Measurements from ENCODE around the gene ELMOD1. TPM values are rescaled to one million over a fixed set of nuclear protein-coding genes. Genes with fewer than 3 reads are reported as not detected.

Gene ELMOD1
- total RNA-seq, 1 donor from 2014 or later: not detected

- no peak for TF ChIP-seq CTCF (IDR thresholded peaks at IDR 0.05)
- intact Hi-C loops (cut with micrococcal nuclease): no loop called here
- ATAC-seq (ENCODE audit: low read depth): no peak
- no peak overlapping the region for H3K4me3 Mint-ChIP-seq
- no peak overlapping the region for H3K27ac Mint-ChIP-seq
- ChIA-PET POLR2A (no interaction called here), CTCF (no interaction called here)
- no peak for DNase-seq
- no peaks in the 10 kb centered on the region for H3K36me3 Mint-ChIP-seq (ENCODE audit: low read depth)
- peaks cover 22% of the 10 kb centered on the region for H3K27me3 Mint-ChIP-seq
- no peaks in the 10 kb centered on the region for H3K4me1 Mint-ChIP-seq
- H3K9me3 Mint-ChIP-seq: no peaks in the 10 kb centered on the region
Observed at GRCh38 chr11:107646783-107647182, 55.8 kb downstream of the ELMOD1 start.

GRCh38 chr11:107648242-107648641 lies 57.3 kb downstream of the ELMOD1 start:
- peaks cover 23% of the 10 kb centered on the region for H3K27me3 Mint-ChIP-seq
- ATAC-seq (ENCODE audit: low read depth): no peak
- no peaks in the 10 kb centered on the region for H3K9me3 Mint-ChIP-seq
- H3K36me3 Mint-ChIP-seq (ENCODE audit: low read depth): no peaks in the 10 kb centered on the region
- CTCF ChIA-PET: no interaction called here
- DNase-seq: no peak
- TF ChIP-seq CTCF (IDR thresholded peaks at IDR 0.05): no peak
- intact Hi-C loops (cut with micrococcal nuclease): no loop called here
- no peak overlapping the region for H3K27ac Mint-ChIP-seq
- H3K4me1 Mint-ChIP-seq: no peaks in the 10 kb centered on the region
- no peak overlapping the region for H3K4me3 Mint-ChIP-seq
- POLR2A ChIA-PET: no interaction called here

- TF ChIP-seq CTCF (IDR thresholded peaks at IDR 0.05): no peak
- H3K9me3 Mint-ChIP-seq: no peaks in the 10 kb centered on the region
- no peak overlapping the region for H3K4me3 Mint-ChIP-seq
- no peak overlapping the region for H3K27ac Mint-ChIP-seq
- DNase-seq: no peak
- CTCF ChIA-PET: no interaction called here
- intact Hi-C loops (cut with micrococcal nuclease): no loop called here
- H3K27me3 Mint-ChIP-seq: peaks cover 23% of the 10 kb centered on the region
- ATAC-seq (ENCODE audit: low read depth): no peak
- H3K36me3 Mint-ChIP-seq (ENCODE audit: low read depth): no peaks in the 10 kb centered on the region
- POLR2A ChIA-PET: no interaction called here
- H3K4me1 Mint-ChIP-seq: peaks cover 2% of the 10 kb centered on the region
Observed at GRCh38 chr11:107651672-107652071, 60.7 kb downstream of the ELMOD1 start.

- CTCF ChIA-PET: no interaction called here
- Mint-ChIP-seq H3K27ac (no peak overlapping the region), H3K9me3 (no peaks in the 10 kb centered on the region), H3K27me3 (peaks cover 21% of the 10 kb centered on the region), H3K36me3 (ENCODE audit: low read depth) (no peaks in the 10 kb centered on the region), H3K4me1 (peaks cover 2% of the 10 kb centered on the region), H3K4me3 (no peak overlapping the region)
- ATAC-seq (ENCODE audit: low read depth): no peak
- POLR2A ChIA-PET: no interaction called here
- DNase-seq: no peak
- no peak for TF ChIP-seq CTCF (IDR thresholded peaks at IDR 0.05)
- intact Hi-C loops (cut with micrococcal nuclease): no loop called here
Observed at GRCh38 chr11:107653076-107653475, 62.1 kb downstream of the ELMOD1 start.

- Mint-ChIP-seq H3K9me3 (no peaks in the 10 kb centered on the region), H3K36me3 (ENCODE audit: low read depth) (no peaks in the 10 kb centered on the region), H3K4me3 (no peak overlapping the region), H3K4me1 (peaks cover 2% of the 10 kb centered on the region), H3K27me3 (peaks cover 9% of the 10 kb centered on the region), H3K27ac (no peak overlapping the region)
- DNase-seq (no peak), ATAC-seq (ENCODE audit: low read depth) (no peak)
- intact Hi-C loops (cut with micrococcal nuclease): no loop called here
- POLR2A ChIA-PET: no interaction called here
- CTCF ChIA-PET: no interaction called here
- no peak for TF ChIP-seq CTCF (IDR thresholded peaks at IDR 0.05)
Observed at GRCh38 chr11:107655602-107656001, 64.7 kb downstream of the ELMOD1 start.
